Activated CD4-positive, alpha-beta T cell treated with anti-CD3 and anti-CD28 coated beads for 4 hours (primary cell): ENCODE measurements around the gene RUNX1.

ENCODE experiments used
- DNase-seq, 2 donors: peaks; one replicate each; pipeline ENCODE4 v3.0.0-alpha.2; 2020

RUNX1 gene

GRCh38 chr21:34771512-34772028 lies 277.5 kb downstream of the RUNX1 start:
- DNase-seq, result no peak

DNA sequence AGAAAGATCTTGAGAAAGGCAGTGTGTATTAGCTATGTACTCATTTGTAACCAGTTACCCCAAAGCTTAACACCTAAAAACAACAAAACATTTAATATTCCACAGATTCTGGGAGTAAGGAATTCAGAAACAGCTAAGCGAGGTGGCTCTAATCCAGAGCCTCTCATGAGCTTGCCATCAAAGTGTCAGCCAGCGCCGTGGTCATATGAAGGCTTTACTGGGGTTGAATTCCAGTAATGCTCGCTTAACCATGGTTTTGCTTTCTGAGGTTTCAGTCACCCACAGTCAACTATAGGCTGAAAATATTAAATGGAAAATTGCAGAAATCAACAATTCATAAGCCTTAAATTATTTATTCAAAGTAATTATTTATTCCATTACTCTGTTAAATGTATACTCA lies 278.5 kb downstream of the RUNX1 start:
- no peak for DNase-seq

- no peak for DNase-seq
Observed at GRCh38 chr21:34768326-34768725, 280.8 kb downstream of the RUNX1 start.

DNA sequence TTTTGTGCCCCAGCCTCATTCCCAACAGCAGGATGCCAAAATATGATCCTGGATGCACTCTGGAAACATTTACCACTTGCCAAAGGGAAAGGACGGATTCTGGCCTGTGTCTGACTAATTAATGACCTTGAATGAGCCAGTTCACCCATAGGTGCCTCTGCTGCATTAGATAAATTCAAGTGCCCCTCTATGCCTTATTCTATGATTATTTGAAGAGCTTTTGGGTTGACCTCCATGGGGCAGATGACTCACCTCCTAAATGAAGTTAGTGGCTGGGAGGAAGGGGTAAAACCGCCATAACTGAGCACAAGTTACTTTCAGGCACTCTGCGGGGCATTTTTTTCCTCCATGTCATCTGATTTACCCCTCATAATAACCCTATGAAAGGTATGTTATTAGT lies 282.2 kb downstream of the RUNX1 start:
- DNase-seq, result no peak

- DNase-seq, result no peak
Observed at GRCh38 chr21:34765619-34766018, 283.5 kb downstream of the RUNX1 start.

DNA sequence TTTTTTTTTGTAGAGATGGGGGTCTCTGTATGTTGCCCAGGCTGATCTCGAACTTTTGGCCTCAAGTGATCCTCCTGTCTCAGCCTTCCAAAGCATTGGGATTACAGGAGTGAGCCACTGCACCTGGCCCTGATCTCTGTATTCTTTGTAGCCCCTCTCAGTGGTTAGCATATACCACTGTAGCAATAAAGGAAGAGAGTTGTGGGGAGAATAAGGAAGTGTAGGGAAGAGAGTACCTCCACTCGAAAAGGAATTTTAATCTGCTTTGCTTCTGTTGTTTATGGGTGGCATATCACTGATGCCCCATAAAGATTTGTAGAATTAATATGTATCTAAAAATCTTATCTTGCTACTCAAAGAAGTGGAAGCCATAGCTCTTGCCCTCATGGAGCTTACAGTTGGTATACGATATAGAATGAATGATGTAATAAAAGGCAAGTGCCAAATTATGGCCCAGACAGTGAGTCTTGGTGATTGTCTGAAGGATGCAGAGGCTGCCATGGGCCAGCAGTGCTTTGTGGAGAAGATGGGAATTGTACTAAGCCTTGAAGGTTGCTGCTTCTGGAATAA lies 284.3 kb downstream of the RUNX1 start:
- DNase-seq, result no peak

DNA sequence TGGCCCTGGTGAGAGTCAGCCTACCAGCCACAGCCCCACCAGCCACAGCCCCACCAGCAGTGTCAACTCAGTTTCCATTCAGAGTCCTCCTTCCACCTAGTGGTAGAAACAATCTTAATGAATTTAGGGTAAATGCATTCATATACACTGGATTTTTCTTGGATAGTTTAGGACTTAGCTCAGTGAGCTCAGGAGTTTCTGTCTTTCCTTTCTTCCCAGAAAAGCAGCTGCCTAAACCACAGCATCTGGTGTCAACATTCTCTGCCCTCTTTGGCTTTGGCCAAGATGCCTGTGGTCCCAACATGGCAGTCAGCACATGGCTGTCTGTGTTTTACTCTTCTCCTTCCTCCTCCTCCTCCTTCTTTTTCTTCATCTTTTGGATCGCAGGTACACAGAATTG lies 286.3 kb downstream of the RUNX1 start:
- no peak for DNase-seq

GRCh38 chr21:34761758-34762330 lies 287.3 kb downstream of the RUNX1 start:
- DNase-seq, result no peak

DNA sequence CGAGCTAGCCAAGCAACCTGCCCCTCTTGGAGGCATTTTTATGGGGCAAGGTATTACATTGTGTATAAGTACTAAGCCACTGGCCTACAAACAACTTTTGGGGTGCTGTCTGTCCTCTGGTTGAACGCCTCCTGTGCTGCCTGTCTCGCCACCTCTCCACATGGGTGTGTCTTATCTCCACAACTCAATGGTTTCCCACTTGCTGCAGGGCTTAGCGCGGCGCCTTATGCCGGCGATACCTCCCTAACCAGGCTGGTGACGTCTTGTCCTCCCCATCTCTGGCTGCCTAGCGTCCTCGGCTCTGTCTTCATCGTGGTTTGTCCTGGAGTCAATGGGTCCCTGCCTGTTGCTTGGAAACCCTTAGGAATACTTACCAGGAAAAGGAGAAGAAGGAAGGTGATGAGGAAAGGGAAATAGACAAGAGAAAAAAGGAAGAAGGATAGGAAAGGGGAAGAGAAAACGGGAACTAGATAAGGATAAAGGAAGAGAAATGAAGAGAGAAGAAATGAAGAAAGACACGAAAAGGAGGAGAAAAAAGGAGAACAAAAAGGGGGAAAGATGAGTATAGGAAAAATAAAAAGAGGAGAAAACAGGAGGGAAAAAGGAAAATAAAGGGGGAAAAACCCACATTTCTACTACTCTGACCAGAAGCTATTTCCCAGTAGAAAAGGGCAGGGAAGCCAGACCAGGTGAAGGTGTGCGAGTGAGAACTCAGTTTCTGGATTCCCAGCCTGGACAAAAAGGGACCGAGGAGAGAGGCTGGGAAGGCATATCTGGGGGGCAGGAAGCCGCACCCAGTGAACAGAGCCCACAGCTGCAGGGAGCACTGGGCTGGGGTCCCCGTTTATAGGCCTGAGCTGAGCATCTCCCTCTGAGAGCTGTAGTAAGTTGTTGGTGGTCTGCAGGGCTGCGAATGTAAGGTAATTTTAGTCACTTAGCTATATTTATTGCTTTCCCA lies 294.1 kb downstream of the RUNX1 start:
- DNase-seq, result no peak

DNA sequence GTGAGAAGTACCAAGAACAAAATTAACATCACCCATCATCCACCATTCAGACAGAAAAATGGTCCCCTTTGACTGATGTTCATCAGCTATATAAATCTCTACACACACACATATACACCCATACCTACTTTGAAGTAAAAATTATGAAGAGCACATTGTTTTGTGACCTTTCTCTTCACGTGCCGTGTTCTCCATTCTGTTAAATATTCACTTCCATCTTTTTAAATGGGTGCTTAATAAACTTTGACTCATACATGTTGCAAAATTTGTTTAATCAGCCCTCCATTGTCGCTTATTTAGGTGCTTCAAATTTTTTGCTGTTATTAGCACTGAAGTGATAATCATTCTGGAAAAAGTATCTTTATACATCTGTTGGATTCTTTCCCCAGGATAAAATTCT lies 300.2 kb downstream of the RUNX1 start:
- DNase-seq, result no peak

GRCh38 chr21:34745557-34746255 lies 303.4 kb downstream of the RUNX1 start:
- DNase-seq, result peak; percentile 53 to 54

DNA sequence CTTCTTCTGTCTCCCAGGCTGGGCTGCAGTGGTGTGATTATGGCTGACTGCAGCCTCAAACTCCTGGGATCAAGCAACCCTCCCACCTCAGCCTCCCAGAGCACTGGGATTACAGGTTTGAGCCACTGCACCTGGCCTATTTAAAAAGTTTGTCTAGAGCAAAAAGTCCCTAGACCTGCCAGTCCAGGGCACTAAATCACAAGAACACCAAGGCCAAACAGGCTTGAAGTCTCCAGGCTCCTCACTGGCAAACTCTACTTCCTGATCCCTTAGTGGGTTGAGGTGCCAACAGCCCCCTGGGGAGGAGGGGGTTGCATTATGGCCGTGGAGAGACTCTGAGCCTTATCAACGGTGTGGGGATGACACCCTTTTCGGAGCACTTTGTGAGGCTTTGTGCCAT lies 304.3 kb downstream of the RUNX1 start:
- no peak for DNase-seq

DNA sequence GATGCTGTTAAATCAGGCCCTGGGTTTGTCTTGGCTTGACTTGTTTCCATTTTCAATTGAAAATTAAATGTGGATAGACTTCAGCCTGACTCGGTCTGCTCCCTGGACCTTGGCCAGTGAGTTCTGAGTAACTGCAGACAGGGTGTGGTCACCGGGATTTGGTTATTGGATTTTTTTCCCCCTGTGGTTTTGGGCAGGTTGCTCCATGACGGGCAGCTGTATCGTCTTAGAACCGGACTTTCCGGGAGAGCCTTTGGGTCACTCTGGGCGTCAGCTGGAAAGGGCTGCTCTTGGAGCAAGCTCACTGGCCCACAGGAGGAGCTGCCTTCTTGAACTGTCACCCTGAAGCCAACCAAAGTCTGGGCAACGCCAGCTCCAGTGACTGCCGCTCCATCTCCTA lies 305.3 kb downstream of the RUNX1 start:
- DNase-seq, result no peak

DNA sequence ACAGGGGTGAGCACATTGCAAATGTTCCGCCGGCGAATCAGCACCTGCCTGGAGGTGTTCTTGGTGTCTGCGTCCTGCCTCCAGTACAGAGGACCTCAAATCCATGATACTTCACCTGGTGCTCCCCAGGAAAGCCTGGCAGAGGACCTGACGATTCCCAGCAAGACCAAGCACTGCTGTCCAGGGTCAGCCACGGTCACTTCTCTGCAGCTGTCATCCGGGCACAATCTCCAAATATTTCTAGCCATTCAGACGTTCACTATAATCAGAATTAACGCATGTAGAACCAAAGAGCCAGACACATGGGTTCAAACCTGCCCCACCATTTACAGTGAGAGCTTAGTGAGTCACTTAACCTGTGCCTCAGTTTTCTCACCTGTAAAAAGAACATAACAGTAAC lies 305.8 kb downstream of the RUNX1 start:
- DNase-seq, result no peak

- no peak for DNase-seq
Observed at GRCh38 chr21:34740198-34740597, 308.9 kb downstream of the RUNX1 start.
